Peyer's patch (tissue), 4 donors: ENCODE data around the gene SGF29. TPM values are rescaled to one million over a fixed set of nuclear protein-coding genes. Genes with fewer than 3 reads are reported as not detected.
"Not testable (repeated sequence)": the region's sequence is repeated elsewhere in the genome, so short reads cannot be mapped to it uniquely, and the experiment has no call there.

ENCODE experiments used
- DNase-seq, 3 donors: peaks; one replicate each; pipeline ENCODE4 v3.0.0-alpha.2; 2017 to 2019
- H3K27ac ChIP-seq, 4 donors: fragments of 200-600 bp; sonication (generic); one replicate each; pipeline ENCODE4 v1.5.1; 2016 to 2019
- H3K27me3 ChIP-seq, 2 donors: fragments of 200-600 bp; sonication (generic); one replicate each; pipeline ENCODE4 v1.5.1; 2019
- H3K36me3 ChIP-seq, 3 donors: fragments of 200-600 bp; sonication (generic); one replicate each; pipeline ENCODE4 v1.5.1; 2016 to 2019
- H3K4me1 ChIP-seq, 4 donors: fragments of 200-600 bp; sonication (generic); one replicate each; pipeline ENCODE4 v1.5.1; 2016 to 2019
- H3K4me3 ChIP-seq, 4 donors: fragments of 200-600 bp; sonication (generic); 1 replicate in 3 of 4; 2 replicates in 1 of 4; pipeline ENCODE4 v1.5.1; 2016 to 2019; ENCODE audit warnings: mild to moderate bottlenecking in 1 of 4
- H3K9me3 ChIP-seq, 4 donors: fragments of 200-600 bp; sonication (generic); one replicate each; pipeline ENCODE4 v1.5.1; 2016 to 2019; ENCODE audit warnings: mild to moderate bottlenecking in 1 of 4
- CTCF ChIP-seq, 6 experiments: fragments of 450-650 bp in 4 of 6; fragments of 200-600 bp in 2 of 6; sonication (generic) in 1 of 6; IDR thresholded peaks; one replicate each; pipeline ENCODE4 v1.5.1; 2017 to 2019; ENCODE audit warnings: antibody characterized with exemption in 6 of 6, mild to moderate bottlenecking in 3 of 6, moderate library complexity in 1 of 6
- POLR2A ChIP-seq, 2 donors: fragments of 450-650 bp; IDR thresholded peaks; one replicate each; pipeline ENCODE4 v1.5.1; 2017; ENCODE audit warnings: antibody characterized with exemption in 2 of 2, mild to moderate bottlenecking in 2 of 2, moderate library complexity in 2 of 2
- total RNA-seq, 4 donors: library from RNA; depleted of rRNA; stranded (reverse); fragments of >200 nt; gene quantifications; one replicate each; pipeline ENCODE4 v1.1.0, GENCODE V29; 2016

Gene SGF29
- total RNA-seq, 4 donors from 2014 or later = 27.3 to 117 (median 45.6) TPM

DNA sequence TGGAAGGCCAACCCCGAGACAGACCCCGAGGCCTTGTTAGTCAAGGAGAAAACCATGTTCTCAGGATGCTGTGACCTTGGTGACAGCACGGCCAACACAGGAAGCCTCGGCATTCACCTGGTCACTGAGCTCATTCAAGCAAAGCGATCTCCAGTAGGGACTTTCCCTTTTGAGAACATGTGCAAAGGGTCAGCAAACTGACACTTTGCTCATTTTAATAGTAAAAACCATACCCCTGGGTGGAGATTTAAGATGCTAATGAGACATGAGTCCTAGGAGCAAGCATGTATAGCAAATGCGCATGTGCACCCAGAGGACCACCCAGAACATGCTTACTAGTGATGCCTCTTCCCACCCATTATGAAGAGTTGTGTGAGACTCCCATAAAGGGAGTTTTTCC is 48.8 kb downstream of the SGF29 start:
- Histone ChIP-seq H3K27me3 (no peaks in the 10 kb centered on the region), H3K36me3 (peaks cover 0 to 29% (median 0%) of the 10 kb centered on the region in 3 donors), H3K4me1 (peaks cover 0 to 4% (median 0%) of the 10 kb centered on the region in 4 donors), H3K9me3 (no peaks in the 10 kb centered on the region), H3K27ac (no peak overlapping the region), H3K4me3 (no peak overlapping the region)
- DNase-seq = peak in 1 of 3 donors; percentile 52
- TF ChIP-seq POLR2A (IDR thresholded peaks at IDR 0.05) (no peak), CTCF (IDR thresholded peaks at IDR 0.05) (no peak)

DNA sequence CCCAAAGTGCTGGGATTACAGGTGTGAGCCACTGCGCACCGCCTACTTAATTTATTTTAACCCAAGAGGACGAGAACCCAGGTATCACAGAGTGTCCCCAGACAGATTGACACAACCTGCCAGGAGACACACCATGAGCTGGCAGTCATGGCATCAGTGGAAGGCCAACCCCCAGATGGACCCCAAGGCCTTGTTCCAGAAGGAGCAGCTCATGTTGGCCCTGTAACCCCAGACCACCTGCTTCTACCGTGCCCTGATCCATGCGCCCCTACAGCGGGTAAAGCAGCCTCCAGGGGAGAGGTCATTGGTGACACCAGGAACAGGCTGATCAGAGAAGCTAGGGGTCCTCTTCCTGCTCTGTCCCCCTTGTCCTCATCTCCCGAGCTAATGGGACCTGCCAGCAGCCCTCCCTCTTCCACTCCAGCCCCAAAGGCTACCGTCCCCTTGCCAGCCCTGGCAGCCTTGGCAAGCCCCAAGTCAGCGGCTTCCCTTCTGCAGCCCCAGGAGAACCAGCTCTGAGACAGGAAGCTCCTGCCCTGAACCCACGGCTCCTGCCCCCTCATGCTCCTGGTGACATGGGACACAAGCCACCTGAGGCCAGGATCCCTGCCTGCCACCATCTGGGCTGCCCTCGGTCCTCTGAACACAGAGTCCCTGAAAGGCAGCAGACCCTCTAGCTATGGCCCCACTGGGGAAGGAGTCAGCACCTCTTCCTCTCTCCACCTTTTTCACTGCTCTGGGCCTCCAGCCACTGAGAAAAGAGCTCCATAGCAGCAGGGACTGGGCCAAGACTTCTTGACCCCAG is 49.9 kb downstream of the SGF29 start:
- Histone ChIP-seq H3K4me3 (no peak overlapping the region), H3K27me3 (no peaks in the 10 kb centered on the region)
- peak in 1 of 3 donors; percentile 49 for DNase-seq

DNA sequence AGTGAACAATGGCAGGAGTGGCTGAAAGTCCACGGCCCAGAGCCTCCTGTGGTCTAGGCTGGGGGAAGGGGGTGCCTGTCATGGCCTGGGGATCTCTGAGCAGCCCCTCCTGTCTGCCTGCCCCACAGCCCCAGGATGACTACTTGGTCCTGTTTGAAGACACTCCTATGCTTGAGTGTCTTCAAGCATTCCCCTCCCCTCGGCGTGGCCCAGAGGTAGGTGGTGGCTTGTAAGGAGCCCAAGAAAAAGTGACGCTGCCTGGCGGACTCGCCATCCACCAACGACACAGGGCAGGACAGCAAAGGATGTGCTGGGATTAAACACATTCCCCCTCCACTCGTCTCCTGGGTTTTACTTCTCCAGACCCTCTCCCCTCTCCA is 50.5 kb downstream of the SGF29 start:
- H3K36me3 ChIP-seq = peaks cover 0 to 37% (median 0%) of the 10 kb centered on the region in 3 donors

More for the DNA sequence above, 49.9 kb downstream of the SGF29 start:
- Histone ChIP-seq H3K9me3 (no peaks in the 10 kb centered on the region), H3K36me3 (peaks cover 0 to 37% (median 0%) of the 10 kb centered on the region in 3 donors), H3K27ac (peak overlapping the region in 1 of 4 donors; percentile 12), H3K4me1 (peaks cover 0 to 10% (median 0%) of the 10 kb centered on the region in 4 donors)
- TF ChIP-seq POLR2A (IDR thresholded peaks at IDR 0.05) = no peak
- TF ChIP-seq CTCF (IDR thresholded peaks at IDR 0.05) = no peak

DNA sequence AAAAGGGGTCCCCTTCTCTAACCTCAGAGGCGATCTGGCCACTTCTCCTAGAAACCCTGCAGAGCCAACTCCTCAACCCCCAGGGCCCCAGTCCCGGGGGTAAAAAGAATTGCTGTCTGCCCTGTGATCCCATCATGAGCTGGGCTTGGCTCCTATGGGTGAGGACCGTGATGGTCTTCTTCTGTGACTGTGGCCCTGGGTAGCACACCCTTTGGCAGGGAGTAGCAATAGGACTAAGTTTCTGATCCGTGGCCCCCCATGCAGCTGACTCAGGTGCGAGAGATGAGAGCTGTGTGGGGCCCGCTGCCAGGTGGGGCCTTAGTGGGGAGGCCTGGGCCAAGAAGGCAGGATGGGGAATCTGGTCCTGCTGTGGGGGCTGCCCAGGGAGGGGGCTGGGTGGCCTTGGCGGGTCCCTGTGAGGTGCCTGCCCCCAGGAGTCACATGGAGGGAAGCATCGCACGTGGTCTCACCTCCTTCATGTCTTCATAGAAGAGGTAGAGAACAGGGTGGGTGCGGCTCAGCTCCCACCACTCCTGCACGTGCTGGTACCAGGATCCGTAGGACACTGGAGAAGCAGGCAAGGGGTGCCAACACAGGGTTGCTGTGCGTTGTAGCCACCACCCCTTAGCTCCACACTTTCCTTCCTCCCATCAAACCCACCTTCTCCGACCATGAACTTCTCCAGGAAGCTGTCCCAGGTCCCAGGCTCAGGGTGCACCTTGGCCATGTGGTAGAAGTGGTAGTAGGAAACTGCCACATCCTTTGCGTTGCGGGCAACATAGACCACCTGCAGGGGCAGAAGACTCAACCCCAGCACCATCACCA is 52.8 kb downstream of the SGF29 start:
- Histone ChIP-seq H3K27ac (peak overlapping the region in 1 of 4 donors; percentile 21), H3K27me3 (no peaks in the 10 kb centered on the region), H3K36me3 (peaks cover 0 to 37% (median 0%) of the 10 kb centered on the region in 3 donors), H3K4me1 (peaks cover 0 to 37% (median 4%) of the 10 kb centered on the region in 4 donors), H3K9me3 (no peaks in the 10 kb centered on the region), H3K4me3 (no peak overlapping the region)
- peak in 1 of 3 donors; percentile 46 for DNase-seq
- TF ChIP-seq CTCF (IDR thresholded peaks at IDR 0.05) (no peak), POLR2A (IDR thresholded peaks at IDR 0.05) (no peak)

More for the DNA sequence above, 50.5 kb downstream of the SGF29 start:
- no peak overlapping the region for H3K4me3 ChIP-seq
- H3K4me1 ChIP-seq = peaks cover 0 to 16% (median 0%) of the 10 kb centered on the region in 4 donors
- peak in 1 of 3 donors; percentile 48 for DNase-seq
- H3K27me3 ChIP-seq = no peaks in the 10 kb centered on the region
- peak overlapping the region in 1 of 4 donors; percentile 12 for H3K27ac ChIP-seq
- TF ChIP-seq CTCF (IDR thresholded peaks at IDR 0.05) (no peak), POLR2A (IDR thresholded peaks at IDR 0.05) (no peak)
- H3K9me3 ChIP-seq = no peaks in the 10 kb centered on the region

DNA sequence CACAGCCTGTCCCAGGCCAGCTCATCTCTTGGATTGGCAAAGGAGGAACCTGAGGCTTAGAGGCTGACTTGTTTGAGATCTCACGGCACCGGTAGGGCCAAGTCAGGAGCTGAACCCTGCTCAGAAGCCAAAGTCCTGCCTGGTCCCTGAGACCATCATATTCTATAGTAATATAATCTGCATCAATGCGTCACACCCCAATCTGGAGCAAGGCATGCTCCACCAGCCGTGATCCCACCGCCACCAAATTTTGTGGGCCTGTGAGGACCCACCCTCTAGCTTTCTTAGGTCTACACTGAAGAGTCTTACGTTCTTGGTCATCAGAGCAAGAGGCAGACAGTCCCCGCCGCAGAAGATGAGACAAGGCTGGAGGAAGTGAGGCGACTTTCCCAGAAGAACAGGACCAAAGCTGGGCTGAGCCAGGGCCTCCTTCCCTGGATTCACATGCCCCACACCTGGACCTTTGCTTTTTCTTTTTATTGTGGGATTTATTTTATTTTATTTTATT is 53.5 kb downstream of the SGF29 start:
- DNase-seq = peak in 1 of 3 donors; percentile 72
- no peak for TF ChIP-seq CTCF (IDR thresholded peaks at IDR 0.05)
- no peak for TF ChIP-seq POLR2A (IDR thresholded peaks at IDR 0.05)
- no peaks in the 10 kb centered on the region for H3K27me3 ChIP-seq
- H3K27ac ChIP-seq = peak overlapping the region in 1 of 4 donors; percentile 21
- no peak overlapping the region for H3K4me3 ChIP-seq
- no peaks in the 10 kb centered on the region for H3K9me3 ChIP-seq
- H3K36me3 ChIP-seq = peaks cover 0 to 37% (median 0%) of the 10 kb centered on the region in 3 donors
- peaks cover 0 to 37% (median 4%) of the 10 kb centered on the region in 4 donors for H3K4me1 ChIP-seq

DNA sequence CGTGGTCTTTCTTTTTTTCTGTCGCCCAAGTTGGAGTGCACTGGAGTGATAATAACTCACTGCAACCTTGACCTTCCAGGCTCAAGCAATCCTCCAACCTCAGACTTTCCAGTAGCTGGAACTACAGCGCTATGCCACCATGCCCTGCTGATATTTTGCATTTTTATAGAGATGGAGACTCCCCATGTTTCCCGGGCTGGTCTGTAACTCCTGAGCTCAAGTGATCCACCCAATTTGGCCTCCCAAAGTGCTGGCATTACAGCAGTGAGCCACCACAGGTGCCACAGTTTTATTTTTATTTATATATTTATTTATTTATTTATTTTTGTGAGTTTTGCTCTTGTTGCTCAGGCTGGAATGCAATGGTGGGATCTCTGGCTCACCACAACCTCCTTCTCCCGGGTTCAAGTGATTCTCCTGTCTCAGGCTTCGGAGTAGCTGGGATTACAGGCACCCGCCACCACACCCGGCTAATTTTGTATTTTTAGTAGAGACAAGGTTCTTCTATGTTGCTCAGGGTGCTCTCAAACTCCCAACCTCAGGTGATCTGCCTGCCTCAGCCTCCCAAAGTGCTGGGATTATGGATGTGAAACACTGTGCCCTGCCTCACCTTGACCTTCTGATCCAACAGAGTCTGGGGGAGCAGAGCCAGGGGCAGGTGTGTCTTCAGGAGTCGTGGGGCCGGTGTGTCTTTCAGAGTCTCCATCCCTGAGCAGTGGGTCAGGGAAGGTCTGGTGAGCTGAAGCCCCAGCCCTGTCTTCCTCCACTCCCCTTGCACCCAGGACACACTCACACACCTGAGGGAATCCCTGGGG is 54.2 kb downstream of the SGF29 start:
- Histone ChIP-seq H3K4me3 (peak overlapping the region in 2 of 4 donors; percentile 56 to 57), H3K27ac (peak overlapping the region in 1 of 4 donors; percentile 90), H3K36me3 (peaks cover 0 to 37% (median 0%) of the 10 kb centered on the region in 3 donors), H3K4me1 (peaks cover 0 to 37% (median 4%) of the 10 kb centered on the region in 4 donors)
- H3K27me3 ChIP-seq, H3K9me3 ChIP-seq: not testable (repeated sequence)
- DNase-seq = peak in 1 of 3 donors; percentile 45

DNA sequence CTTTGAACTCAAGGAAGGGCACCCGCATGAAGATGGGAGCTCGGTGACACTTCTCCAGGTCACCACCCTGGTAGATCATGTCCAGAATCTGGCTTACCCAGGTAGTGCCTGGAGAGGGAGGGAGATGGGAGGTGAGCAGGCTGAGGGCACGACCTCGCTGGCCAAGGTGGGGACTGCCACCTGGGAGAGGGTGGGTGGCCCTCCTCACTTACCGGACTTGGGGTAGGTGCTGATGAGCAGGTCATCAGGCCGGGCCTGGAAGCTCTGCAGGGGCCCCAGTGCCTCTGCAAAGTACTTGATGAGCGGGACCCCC is 54.7 kb downstream of the SGF29 start:
- Histone ChIP-seq H3K4me1 (peaks cover 0 to 37% (median 4%) of the 10 kb centered on the region in 4 donors), H3K36me3 (peaks cover 0 to 37% (median 0%) of the 10 kb centered on the region in 3 donors), H3K27ac (peak overlapping the region in 1 of 4 donors; percentile 90), H3K4me3 (peak overlapping the region in 2 of 4 donors; percentile 56 to 57)
- DNase-seq, H3K9me3 ChIP-seq, H3K27me3 ChIP-seq: not testable (repeated sequence)
